OCI-LY1 (cell line): Measurements from ENCODE around the gene CWH43.

Source experiments
- H2AFZ ChIP-seq: fragments of 200-600 bp; sonication (generic), shearing (Covaris generic); 2 replicates; pipeline ENCODE4 v1.6.0; 2014; ENCODE audit warnings: antibody characterized with exemption, mild to moderate bottlenecking, low read length
- H3F3A ChIP-seq: fragments of 200-600 bp; sonication (generic), shearing (Covaris generic); 2 replicates; pipeline ENCODE4 v1.6.0; 2014; ENCODE audit warnings: mild to moderate bottlenecking, antibody characterized with exemption, low read length, moderate library complexity; ENCODE audit not compliant: insufficient read depth
- H3K27ac ChIP-seq: fragments of 200-600 bp; sonication (generic); 2 replicates; pipeline ENCODE4 v1.5.1; 2014; ENCODE audit warnings: low read length, mixed run types, mild to moderate bottlenecking, low read depth; ENCODE audit not compliant: poor library complexity, severe bottlenecking
- H3K27me3 ChIP-seq: fragments of 200-600 bp; sonication (generic); 2 replicates; pipeline ENCODE4 v1.6.0; 2014; ENCODE audit warnings: antibody characterized with exemption, mild to moderate bottlenecking, low read length, moderate library complexity; ENCODE audit not compliant: insufficient read depth
- H3K36me3 ChIP-seq: fragments of 200-600 bp; sonication (generic); 2 replicates; pipeline ENCODE4 v1.6.1; 2014; ENCODE audit warnings: mild to moderate bottlenecking, antibody characterized with exemption, low read length, moderate library complexity, mixed read lengths; ENCODE audit not compliant: insufficient read depth
- H3K4me1 ChIP-seq: fragments of 200-600 bp; sonication (generic); 2 replicates; pipeline ENCODE4 v1.5.1; 2014; ENCODE audit warnings: mild to moderate bottlenecking, low read length, moderate library complexity; ENCODE audit not compliant: insufficient read depth, severe bottlenecking
- H3K4me2 ChIP-seq: fragments of 200-600 bp; sonication (generic), shearing (Covaris generic); 2 replicates; pipeline ENCODE4 v1.6.1; 2014; ENCODE audit warnings: low read length
- H3K4me3 ChIP-seq: fragments of 200-600 bp; sonication (generic); 2 replicates; pipeline ENCODE4 v1.5.1; 2014; ENCODE audit warnings: low read length, low read depth, mild to moderate bottlenecking, mixed read lengths; ENCODE audit not compliant: poor library complexity, severe bottlenecking
- H3K79me2 ChIP-seq: fragments of 200-600 bp; shearing (Covaris generic); 2 replicates; pipeline ENCODE4 v1.6.1; 2016; ENCODE audit warnings: mixed run types, low read length, mixed read lengths; ENCODE audit not compliant: insufficient read depth
- H3K9ac ChIP-seq: fragments of 200-600 bp; sonication (generic), shearing (Covaris generic); 2 replicates; pipeline ENCODE4 v1.6.1; 2014; ENCODE audit warnings: mild to moderate bottlenecking, low read length, mixed read lengths
- H3K9me2 ChIP-seq: fragments of 200-600 bp; sonication (generic), shearing (Covaris generic); 2 replicates; pipeline ENCODE4 v1.6.1; 2014; ENCODE audit warnings: low read depth, mild to moderate bottlenecking, low read length, mixed read lengths
- H3K9me3 ChIP-seq: fragments of 200-600 bp; shearing (Covaris generic); 2 replicates; pipeline ENCODE4 v1.6.1; 2014; ENCODE audit warnings: low read length, mixed read lengths
- H4K20me1 ChIP-seq: fragments of 200-600 bp; sonication (generic), shearing (Covaris generic); 2 replicates; pipeline ENCODE4 v1.6.0; 2016; ENCODE audit warnings: mild to moderate bottlenecking, low read length; ENCODE audit not compliant: insufficient read depth
- CTCF ChIP-seq: fragments of 200-600 bp; sonication (generic), shearing (Covaris generic); IDR thresholded peaks from 2 replicates; pipeline ENCODE4 v1.5.1; 2017; ENCODE audit warnings: mild to moderate bottlenecking, antibody characterized with exemption, low read length, moderate library complexity, mixed read lengths
- EZH2 ChIP-seq: fragments of 200-600 bp; sonication (generic), shearing (Covaris generic); IDR thresholded peaks from 2 replicates; pipeline ENCODE4 v1.8.0; 2017; ENCODE audit warnings: borderline replicate concordance, mixed run types, mild to moderate bottlenecking, antibody characterized with exemption, low read length, moderate library complexity, mixed read lengths

The CWH43 gene

DNA sequence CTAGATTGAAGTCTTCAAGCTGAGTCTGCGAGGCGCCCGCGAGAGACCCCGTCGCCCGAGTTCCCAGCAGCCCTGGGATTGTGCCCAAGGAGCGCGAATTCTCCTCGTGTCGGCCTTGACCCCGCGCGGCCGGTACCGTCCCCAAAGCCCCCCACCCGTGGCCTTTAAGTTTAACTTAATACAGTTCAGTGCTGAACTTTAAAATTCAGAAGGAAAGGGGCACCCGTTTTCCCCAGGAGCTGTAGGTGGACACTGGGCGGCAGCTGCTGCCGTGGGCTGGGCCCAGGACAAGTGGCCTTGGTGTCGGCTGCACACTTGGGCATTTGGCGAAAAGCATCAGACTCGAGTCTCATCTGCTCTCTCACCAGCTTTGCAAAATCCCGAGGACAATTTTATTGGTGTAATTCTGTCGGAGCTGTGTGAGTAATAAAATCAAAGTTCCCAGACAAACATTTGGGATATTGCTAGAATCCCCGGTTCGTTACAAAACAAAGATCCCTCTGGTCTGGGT lies 634 bp downstream of the CWH43 start:
- no peaks in the 10 kb centered on the region for H3K27me3 ChIP-seq
- no peaks in the 10 kb centered on the region for H3K9me3 ChIP-seq
- H3K4me2 ChIP-seq, result no peak overlapping the region
- no peaks in the 10 kb centered on the region for H3K9me2 ChIP-seq
- H3K36me3 ChIP-seq, result no peaks in the 10 kb centered on the region
- TF ChIP-seq EZH2 (no peak), CTCF (no peak)
- H3K27ac ChIP-seq, result no peak overlapping the region
- no peaks in the 10 kb centered on the region for H3K4me1 ChIP-seq
- H2AFZ ChIP-seq, result no peak overlapping the region
- H4K20me1 ChIP-seq, result no peaks in the 10 kb centered on the region
- H3K79me2 ChIP-seq, result no peaks in the 10 kb centered on the region
- no peak overlapping the region for H3K9ac ChIP-seq
- no peaks in the 10 kb centered on the region for H3F3A ChIP-seq
- no peak overlapping the region for H3K4me3 ChIP-seq

DNA sequence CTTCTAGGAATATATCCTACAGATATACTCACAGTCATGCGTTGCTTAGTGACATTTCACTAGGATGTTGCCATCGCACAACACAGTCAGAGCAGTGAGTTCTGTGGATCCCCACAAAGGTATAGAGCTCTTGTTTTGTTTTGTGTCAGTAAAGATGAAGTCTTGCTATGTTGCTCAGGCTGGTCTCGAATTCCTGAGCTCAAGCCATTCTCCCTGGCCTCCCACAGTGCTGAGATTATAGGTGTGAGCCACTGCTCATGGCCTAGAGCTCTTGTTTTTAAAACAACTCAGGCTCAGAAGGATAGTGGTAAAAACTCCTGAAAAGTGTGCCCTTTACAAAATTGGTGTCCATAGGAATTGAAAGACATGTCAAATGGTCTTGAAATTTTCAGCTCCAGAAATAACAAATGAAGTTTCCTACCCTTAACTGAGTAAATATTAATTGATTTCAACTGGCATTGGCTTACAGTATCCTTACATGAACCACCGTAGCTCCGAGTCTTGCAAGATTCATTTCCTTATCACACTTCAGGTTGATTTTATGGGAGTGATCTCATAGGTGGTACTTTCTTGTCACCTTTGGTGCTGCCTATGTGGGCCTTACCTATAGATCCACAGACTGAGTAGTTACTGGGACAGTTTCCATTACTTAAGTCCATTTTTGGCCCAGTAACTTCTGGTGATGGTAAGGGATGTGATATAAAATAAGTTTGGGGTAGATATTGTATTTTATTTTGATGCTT lies 3.6 kb downstream of the CWH43 start:
- Histone ChIP-seq H3K9ac (no peak overlapping the region), H3K79me2 (no peaks in the 10 kb centered on the region), H3K27me3 (no peaks in the 10 kb centered on the region), H3K4me3 (no peak overlapping the region), H3K36me3 (no peaks in the 10 kb centered on the region), H3K4me1 (no peaks in the 10 kb centered on the region), H3K9me3 (no peaks in the 10 kb centered on the region), H4K20me1 (no peaks in the 10 kb centered on the region), H2AFZ (no peak overlapping the region), H3K27ac (no peak overlapping the region), H3F3A (no peaks in the 10 kb centered on the region), H3K4me2 (no peak overlapping the region), H3K9me2 (no peaks in the 10 kb centered on the region)
- TF ChIP-seq EZH2 (no peak), CTCF (no peak)

- Histone ChIP-seq H3K9me2 (no peaks in the 10 kb centered on the region), H3K27ac (no peak overlapping the region), H3K79me2 (no peaks in the 10 kb centered on the region), H3K9me3 (no peaks in the 10 kb centered on the region), H3F3A (no peaks in the 10 kb centered on the region), H3K36me3 (no peaks in the 10 kb centered on the region), H2AFZ (no peak overlapping the region), H3K27me3 (no peaks in the 10 kb centered on the region), H3K4me3 (no peak overlapping the region), H3K9ac (no peak overlapping the region), H3K4me1 (no peaks in the 10 kb centered on the region), H4K20me1 (no peaks in the 10 kb centered on the region), H3K4me2 (no peak overlapping the region)
- TF ChIP-seq EZH2 (no peak), CTCF (no peak)
Measured at GRCh38 chr4:48991357-48991756, 5.3 kb downstream of the CWH43 start.
